Stomach (tissue), 4 donors: ENCODE results near the gene UTP11.

Experiments used
- CTCF ChIP-seq, 7 experiments: fragments of 450-650 bp in 4 of 7; fragments of 200-600 bp in 3 of 7; sonication (generic) in 3 of 7; IDR thresholded peaks; one replicate each; pipeline ENCODE4 v1.5.1; 2016 to 2019; ENCODE audit warnings: antibody characterized with exemption in 7 of 7, control low read depth in 2 of 7, mild to moderate bottlenecking in 1 of 7
- POLR2A ChIP-seq, 4 donors: fragments of 450-650 bp; IDR thresholded peaks; one replicate each; pipeline ENCODE4 v1.6.1; 2016; ENCODE audit warnings: antibody characterized with exemption in 4 of 4, control low read depth in 2 of 4, mild to moderate bottlenecking in 1 of 4, moderate library complexity in 1 of 4

- TF ChIP-seq CTCF (IDR thresholded peaks at IDR 0.05) (no peak), POLR2A (IDR thresholded peaks at IDR 0.05) (no peak)
Observed at GRCh38 chr1:38051079-38051543, 38.6 kb downstream of the UTP11 start.
